Stimulated activated CD4-positive, alpha-beta T cell treated with anti-CD3 and anti-CD28 coated beads, Interleukin-2, amount 100 ng/mL, for 24 hours (primary cell): ENCODE data around the gene SFN.
"Not testable (repeated sequence)": the region's sequence is repeated elsewhere in the genome, so short reads cannot be mapped to it uniquely, and the experiment has no call there.

Experiments used
- DNase-seq, 2 donors: peaks; one replicate each; pipeline ENCODE4 v3.0.0-alpha.2; 2020

SFN gene

GRCh38 chr1:26874896-26875295 is 11.9 kb downstream of the SFN start:
- no peak for DNase-seq

DNA sequence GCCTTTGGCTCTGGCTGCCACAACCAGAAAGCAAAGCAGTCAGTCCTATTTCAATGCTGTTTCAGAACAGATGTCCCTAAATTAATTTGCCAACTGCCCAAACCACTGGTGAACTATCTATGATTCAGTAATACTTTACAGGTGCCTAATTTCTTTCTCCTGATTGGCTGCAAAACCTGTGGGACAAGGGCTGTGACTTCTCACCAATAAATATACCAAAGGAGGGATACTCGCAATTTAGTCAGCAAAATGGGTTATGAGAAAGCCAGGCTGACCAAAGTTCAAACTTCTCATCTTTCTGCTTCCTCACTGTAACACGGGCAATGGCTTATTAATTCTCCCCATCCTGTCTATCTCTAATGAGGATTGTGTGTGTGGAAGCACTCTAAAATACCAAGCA is 14.4 kb downstream of the SFN start:
- DNase-seq: no peak

DNA sequence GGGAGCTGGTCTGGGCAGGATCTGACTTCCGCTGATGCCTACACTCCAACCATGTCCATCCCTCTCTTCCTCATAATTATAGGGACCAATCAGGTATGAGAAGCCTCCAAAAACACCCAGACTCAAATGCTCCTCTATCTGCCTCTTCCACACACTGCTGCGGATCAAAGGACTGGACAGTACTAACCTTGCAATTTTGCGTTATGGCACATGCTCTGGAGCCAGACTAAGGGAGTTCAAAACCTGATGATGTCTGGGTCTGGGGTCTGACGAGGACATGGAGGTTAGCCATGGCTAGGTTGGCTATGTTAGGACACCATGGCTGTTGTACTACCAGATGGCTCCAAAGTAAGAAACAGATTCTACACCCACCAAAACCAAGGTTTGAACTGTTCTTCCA is 16.8 kb downstream of the SFN start:
- DNase-seq: no peak

DNA sequence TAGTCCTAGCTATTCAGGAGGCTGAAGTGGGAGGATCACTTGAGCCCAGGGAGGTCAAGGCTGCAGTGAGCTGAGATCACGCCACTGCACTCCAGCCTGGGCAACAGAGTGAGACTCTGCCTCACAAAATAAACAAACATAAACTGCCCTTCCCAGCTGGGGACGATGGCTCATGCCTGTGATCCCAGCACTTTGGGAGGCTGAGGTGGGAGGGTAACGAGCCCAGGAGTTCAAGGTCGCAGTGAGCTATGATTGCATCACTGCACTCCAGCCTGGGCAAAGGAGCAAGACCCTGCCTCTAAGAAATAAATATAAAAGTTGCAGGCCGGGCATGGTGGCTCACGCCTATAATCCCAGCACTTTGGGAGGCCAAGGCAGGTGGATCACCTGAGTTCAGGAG is 18.7 kb downstream of the SFN start:
- DNase-seq: not testable (repeated sequence)

DNA sequence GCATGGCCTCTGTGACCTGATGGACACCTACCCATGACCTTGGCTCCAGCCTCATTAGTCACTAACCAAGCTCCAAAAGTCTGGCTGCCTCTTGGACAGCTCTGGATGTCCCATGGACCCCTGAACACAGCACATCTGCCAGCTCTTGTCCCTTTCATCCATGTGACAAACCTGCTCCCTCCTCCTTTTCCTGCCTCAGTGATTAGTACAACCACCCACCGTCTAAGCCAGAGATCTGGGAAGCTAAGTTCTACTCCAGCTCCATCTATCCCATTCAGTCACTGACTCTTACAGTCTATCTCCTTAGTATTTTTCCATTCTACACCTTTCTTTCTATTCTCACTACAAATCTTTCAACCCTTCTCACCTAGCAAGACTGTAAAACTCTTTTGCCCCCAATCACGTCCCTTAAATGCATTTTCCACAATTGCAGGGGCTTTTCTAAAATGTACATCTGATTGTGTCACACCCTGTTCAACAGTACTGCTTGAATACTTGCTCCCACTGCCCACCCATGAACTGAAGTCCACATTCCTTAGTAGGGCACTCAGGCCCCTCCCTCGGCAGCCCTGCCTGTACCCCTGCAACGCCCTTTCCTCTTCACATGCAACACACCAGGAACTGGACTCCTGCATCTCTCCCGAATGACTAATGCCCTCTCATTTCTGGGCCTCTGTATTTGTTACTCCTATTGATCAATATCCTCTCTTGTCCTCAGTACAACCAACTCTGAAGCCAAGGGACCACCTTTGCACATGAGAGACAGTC is 19.9 kb downstream of the SFN start:
- DNase-seq: no peak

DNA sequence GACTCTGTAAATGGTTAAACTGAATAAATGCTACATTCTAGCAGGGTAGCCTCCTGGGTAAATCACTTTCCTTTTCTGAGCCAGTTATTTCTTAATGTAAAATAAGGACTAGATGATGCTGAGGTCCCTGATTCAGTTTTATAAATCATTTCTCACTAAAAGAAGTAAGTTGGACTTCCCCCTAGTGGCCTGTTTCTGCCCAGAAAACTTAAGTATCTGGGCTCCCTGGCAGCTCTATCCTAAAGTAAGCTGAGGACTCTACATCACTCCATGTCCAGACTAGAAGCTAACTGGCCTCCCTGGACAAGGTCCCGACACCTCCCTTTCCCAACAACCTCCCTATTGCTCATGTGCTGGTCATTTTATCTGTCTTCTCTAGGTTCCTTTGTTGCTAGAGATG is 24.2 kb downstream of the SFN start:
- DNase-seq: no peak

- DNase-seq: no peak
Observed at GRCh38 chr1:26888231-26888630, 25.3 kb downstream of the SFN start.

DNA sequence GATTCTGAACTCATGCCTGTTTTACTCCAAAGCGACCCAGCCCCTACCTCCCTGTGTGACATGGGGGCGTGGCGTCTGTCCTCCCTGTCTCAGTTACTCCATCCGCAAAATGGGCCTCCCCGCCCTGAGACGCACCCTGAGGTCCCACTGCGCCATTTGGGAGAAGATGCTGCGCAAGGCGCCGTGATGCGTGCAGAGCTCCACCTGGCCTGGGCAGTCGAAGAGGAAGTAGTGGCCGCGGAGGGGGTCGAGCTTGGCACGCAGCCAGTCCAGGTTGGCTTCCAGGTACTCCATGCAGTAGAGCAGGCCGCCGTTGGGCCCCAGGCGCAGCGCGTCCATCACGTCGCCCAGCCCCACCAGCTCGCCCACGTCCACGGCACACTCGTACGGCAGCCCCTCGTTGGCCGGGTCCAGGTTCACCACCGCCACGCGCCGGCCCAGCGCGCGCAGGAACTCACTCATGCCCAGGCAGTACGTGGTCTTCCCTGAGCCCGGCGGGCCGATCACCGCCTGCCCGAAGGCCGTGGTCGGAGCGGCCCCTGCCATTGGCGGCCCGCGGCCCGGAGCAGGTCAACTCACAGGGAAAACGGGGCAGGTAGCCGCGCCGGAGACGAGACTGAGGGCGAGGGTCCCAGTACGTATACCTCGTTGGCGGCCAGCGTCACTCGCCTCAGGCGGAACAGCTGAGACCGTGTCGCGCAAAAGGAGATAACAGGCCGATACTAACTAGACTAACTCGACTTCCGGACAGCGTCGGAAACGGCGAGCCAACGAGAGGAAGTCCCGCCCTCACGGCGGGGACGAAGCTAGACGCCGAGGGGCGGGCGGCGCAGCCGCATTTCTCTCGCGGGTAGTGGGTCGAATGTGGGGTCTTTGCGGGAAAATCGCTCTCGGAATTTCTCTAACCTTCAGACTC is 26.9 kb downstream of the SFN start, which contains the start of gene GPN2:
GPN2 (minus strand) TSS at position 733 of the 916 bp plus-strand sequence; CDS start at position 546, 187 bp downstream.
- DNase-seq: peak; percentile 81

DNA sequence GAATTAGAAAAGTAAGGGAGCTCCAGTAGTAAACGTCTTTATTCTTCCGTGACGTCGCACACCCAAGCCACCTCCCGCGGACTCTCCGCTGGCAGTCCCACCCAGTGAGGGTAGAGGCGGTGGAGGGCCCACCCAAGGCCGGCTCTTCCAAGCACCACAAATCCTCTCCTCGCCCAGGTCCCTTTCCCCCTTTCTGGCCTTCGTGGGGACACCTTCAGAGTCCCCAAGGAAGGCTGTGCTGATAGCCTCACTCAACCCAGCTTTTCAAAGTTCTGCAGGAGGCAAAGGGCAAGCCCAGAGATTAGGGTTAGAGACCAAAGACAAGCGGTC is 27.5 kb downstream of the SFN start:
- DNase-seq: no peak

DNA sequence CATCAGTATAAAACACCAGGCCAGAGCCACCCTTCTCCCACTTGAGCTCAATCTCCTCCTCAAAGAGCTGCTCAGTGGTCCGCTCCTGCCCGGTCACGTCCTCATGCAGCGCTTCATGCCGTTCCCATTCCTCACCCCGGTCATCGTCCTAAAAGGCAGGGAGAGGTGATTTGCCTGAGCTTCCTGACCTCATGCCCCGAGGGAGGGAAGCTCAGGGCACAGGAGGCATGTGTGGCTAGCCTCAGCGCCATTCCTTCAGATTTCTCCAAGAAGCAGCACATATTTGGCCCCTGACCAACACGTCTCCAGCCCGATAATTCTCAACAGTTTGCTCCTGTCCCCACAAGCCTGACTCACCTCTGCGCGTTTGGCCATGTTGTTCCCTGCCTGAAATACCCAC is 31.3 kb downstream of the SFN start:
- no peak for DNase-seq

DNA sequence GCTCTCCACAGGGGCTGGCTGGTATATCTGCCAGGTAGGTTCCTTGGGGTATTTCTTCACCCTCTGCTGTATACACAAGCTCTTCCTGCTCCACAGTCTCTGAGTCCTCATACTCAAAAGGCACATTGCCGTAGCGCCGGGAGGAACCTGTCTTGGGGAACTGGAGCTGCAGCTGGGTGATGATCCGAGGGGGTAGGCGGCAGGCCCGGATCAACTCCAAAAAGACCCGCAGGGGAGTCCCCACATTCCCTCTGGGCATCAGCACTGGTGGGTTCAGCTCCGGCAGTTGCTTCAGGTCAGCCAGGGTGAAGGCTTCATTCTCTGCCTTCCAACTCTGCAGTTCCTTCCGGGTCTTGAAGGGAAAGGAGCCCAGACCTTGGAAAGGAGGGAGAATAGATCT is 34.4 kb downstream of the SFN start:
- DNase-seq: no peak

- DNase-seq: peak; percentile 89 to 91
Observed at GRCh38 chr1:26900001-26900814, 37.3 kb downstream of the SFN start, which contains the start of gene GPATCH3. Gene GPATCH3, minus strand, starts transcription at chr1:26900467. Its CDS starts 25 bp downstream, at chr1:26900442.

DNA sequence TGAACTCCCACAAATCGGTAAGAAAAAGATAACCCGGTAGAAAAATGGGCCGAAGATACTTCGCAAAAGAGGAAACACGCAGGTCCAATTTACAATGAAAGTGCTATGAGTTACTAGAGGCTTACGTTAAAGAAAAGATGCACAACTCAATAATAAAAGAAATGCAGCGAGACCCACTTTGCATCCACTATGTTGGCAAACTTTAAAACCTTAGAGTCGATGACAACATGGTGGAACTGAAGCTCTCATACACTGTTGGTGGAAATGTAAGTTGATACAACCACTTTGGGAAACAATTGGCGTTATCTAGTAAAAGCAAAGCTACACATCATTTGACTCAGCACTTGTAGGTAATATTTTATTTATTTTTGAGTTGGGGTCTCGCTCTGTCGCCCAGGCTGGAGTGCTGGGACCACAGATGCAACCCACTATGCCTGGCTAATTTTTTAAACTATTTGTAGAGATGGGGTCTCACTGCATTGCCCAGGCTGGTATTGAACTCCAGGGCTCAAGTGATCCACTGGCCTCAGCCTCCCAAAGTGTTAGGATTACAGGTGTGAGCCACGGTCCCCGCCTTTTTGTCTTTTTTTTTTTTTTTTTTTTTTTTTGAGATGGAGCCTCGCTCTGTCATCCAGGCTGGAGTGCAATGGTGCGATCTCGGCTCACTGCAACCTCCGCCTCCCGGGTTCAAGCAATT is 38.0 kb downstream of the SFN start:
- DNase-seq: no peak

GRCh38 chr1:26907071-26907917 is 44.3 kb downstream of the SFN start:
- no peak for DNase-seq

GRCh38 chr1:26909951-26910342 is 47.0 kb downstream of the SFN start:
- DNase-seq: no peak

- no peak for DNase-seq
Observed at GRCh38 chr1:26910343-26911160, 47.6 kb downstream of the SFN start.

DNA sequence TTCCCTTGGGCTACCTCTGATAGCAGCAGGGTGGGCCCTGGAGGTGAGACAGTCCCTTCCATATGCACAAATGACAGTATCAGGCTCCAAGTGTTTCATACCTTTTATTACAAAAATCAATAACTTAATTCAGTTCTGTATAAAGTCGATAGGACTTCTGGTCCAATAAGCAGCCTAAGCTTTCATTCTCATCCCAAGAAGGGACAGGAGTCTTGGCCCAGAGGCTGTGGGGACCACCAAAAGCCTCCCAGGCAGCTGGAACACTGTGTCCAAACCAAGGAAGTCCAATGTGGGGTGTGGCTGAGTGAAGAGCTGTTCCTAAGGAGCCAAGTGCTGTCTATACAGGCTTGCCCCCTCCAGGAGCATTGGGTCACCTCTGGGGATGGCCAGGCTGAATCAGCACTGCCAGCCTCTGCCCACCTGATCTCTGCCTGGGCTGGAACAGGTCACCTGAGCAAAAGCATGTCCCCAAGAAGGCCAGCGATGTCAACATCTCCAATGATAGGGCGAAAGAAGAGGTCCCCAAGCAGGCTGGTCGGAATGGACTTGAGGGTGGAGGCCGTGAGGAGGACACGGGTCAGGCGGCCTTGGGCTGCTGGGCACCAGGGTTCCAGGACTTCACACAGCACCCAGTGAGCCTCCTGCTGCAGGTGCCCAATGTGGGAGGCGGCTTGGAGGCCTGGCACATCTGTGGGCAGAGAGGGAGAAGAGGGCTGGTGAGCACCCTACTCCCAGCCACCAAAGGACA is 48.6 kb downstream of the SFN start:
- no peak for DNase-seq

DNA sequence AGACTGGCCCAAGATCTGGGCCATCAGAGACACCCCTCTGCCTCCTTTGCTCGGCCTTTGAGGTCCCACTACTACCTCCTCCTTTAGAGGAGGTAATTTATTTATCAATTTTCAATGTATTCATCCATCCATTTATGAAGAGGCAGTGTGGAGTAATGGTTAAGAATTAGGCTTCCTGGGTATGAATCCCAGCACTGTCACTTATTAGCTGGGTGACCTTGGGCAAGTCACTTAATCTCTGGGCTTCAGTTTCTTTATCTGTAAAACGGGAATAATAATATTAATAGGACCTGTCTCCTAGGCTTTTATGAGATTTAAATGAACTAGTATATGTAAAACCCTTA is 49.2 kb downstream of the SFN start:
- DNase-seq: no peak

DNA sequence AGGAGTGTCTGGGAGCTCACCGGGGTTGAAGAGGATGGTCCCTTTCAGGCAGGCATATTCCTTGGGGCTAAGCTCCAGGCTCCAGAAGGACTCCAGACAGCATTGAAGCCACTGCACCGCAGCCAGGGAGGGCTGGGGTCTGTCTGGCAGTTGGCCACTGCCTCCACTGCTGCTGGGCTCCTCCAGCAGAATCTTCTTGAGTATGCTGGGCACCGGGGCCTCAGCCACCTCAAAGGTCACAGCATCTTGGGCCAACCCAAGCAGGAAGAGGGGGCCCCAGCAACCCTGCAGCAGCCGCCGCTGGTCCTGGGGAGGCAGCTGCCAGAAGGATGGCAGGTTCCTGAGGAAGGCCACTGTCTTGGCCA is 50.4 kb downstream of the SFN start:
- no peak for DNase-seq
